ENCODE results near the gene TRIM16.
"Not testable (repeated sequence)": the region's sequence is repeated elsewhere in the genome, so short reads cannot be mapped to it uniquely, and the experiment has no call there.

Gene TRIM16

DNA sequence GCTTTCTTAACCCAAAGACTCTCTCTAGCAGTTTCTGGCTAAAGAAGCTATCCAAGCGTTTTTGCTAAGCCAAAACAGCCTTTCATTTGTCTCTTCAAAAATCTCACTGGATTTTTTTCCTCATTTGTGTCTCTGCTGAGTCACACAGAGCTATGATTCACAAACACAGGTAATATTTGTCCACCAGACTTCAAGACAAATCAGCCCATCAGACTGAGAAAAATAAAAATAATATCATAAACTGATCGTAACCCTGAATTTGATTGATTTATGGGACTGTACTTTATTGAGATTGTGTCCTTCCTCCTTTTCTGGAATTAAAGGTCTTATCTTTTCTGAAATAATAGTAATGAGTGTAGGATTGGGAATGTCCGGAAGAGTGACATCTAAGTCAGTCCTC is 25.8 kb downstream of the TRIM16 start:
- no peak for DNase-seq (ENCODE audit: low spot score)

DNA sequence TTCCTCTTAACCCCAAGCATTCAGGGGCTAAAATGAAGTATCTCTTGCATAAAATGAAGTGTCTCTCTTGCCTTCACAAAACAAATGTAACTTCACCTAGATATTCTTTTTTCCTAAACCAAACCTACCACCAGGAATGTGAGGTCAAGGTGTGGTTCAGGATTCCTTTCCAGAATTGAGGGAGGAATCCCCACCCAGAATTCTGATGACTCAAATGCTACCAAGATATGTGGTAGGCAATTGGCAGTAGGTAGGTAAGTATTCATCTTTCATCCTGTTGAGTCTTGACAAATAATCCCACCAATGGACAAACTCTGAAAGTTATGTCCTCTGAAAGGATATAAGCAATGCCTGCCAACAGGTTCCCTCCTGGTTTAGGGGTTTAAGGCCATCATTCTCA is 26.2 kb downstream of the TRIM16 start:
- DNase-seq (ENCODE audit: low spot score): no peak

GRCh38 chr17:15654886-15655561 is 29.1 kb downstream of the TRIM16 start:
- DNase-seq (ENCODE audit: low spot score): no peak

GRCh38 chr17:15654401-15654800 is 29.7 kb downstream of the TRIM16 start:
- DNase-seq (ENCODE audit: low spot score): not testable (repeated sequence)

- DNase-seq (ENCODE audit: low spot score): no peak
Measured at GRCh38 chr17:15652960-15653359, 31.2 kb downstream of the TRIM16 start.

GRCh38 chr17:15651583-15652110 is 32.5 kb downstream of the TRIM16 start:
- DNase-seq (ENCODE audit: low spot score): peak; percentile 33

- no peak for DNase-seq (ENCODE audit: low spot score)
Measured at GRCh38 chr17:15650741-15651582, 33.1 kb downstream of the TRIM16 start.

DNA sequence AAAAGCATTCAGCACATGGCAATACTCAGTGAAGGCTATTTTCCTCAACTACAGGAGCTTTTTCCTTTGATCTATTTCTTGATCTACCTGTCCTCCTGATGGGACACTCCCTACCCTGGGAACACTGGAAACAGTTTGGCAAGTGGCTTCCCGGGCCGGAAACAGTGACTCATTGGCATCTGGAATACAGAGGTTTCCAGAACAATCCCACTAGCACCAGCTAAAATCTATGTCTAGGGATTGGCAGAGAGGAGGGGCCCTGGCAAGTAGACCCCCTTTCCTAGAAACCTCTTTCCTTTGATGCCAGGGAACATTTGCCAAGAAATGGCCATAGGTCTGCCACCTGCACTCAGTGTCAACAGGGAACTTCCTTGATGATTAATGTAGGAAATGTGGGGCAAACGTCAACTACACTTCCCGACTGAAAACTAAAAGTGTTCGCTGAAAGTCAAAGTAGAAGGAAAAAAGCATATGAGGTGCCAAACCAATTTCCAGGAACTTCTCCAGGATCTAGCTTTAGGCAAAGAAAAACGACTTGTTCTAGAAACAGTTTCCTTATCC is 34.2 kb downstream of the TRIM16 start:
- DNase-seq (ENCODE audit: low spot score): no peak

GRCh38 chr17:15648386-15648785 is 35.7 kb downstream of the TRIM16 start:
- DNase-seq (ENCODE audit: low spot score): no peak

DNA sequence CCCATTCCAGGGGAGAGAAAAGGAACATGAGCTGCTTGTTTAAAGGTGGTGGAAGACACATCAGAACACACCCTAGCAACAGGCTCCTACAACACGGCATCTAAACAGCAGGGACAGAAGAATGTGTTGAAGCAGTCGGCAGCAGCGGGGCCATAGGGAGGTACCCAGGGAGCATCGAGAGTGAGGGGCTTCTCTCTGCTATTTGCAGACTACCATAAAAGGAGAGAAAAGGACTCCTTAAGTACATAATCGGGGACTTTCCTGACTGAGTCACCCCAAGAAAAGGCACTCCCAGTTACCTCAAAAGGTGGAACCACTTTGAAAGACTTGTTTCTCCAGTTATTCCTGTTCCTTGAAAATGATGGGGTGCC is 38.2 kb downstream of the TRIM16 start:
- not testable (repeated sequence) for DNase-seq (ENCODE audit: low spot score)

GRCh38 chr17:15645099-15645941 is 38.8 kb downstream of the TRIM16 start:
- not testable (repeated sequence) for DNase-seq (ENCODE audit: low spot score)

DNA sequence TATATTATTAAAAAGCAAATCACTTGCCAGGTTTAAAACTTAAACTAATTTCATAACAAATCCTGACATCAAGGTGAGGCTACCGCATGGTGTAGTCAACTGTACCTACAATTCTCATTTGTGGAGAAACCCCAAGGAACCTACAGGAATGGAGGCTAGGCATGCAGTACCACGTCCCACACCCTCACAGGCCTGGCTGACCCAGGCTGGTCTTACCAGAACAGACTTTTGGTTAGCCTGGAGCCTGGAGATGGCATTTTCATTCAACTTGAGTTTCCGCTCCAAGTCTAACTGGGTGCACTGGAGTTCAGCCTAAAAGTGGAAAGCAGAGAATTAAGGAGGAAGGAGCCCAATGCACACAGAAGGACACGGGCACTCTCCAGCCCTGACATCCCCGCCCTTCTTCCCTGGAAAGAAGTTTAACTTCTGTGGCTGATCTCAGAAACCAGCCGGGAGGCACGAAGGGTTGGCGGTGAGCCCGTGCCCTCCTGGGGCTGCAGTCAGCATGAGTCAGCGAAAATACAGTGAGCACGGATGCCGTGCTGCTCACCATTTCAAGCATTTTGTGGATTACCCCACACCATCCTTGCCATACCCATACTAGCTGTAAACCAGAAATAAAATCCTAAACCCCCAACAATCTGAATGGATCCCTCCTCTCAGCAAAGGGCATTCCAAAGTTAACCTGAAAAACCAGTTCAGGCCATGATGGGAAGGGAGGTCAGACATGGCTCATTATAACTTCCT is 41.4 kb downstream of the TRIM16 start:
- DNase-seq (ENCODE audit: low spot score): not testable (repeated sequence)

DNA sequence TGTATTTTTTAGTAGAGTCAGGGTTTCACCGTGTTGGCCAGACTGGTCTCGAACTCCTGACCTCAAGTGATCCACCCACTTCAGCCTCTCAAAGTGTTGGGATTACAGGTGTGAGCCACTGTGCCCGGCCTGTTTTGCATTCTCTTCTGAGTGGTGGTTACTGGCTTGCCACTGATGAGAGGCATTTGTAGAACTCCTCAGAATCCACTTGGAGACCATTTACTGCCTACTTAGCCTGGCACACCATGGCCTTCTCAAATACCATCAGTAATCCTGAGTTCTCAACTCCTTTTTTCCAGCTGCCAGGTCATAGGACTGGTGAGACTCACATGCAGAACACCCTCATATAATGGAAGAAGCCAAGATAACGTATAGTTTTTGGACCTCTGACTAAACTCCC is 42.1 kb downstream of the TRIM16 start:
- DNase-seq (ENCODE audit: low spot score): not testable (repeated sequence)

DNA sequence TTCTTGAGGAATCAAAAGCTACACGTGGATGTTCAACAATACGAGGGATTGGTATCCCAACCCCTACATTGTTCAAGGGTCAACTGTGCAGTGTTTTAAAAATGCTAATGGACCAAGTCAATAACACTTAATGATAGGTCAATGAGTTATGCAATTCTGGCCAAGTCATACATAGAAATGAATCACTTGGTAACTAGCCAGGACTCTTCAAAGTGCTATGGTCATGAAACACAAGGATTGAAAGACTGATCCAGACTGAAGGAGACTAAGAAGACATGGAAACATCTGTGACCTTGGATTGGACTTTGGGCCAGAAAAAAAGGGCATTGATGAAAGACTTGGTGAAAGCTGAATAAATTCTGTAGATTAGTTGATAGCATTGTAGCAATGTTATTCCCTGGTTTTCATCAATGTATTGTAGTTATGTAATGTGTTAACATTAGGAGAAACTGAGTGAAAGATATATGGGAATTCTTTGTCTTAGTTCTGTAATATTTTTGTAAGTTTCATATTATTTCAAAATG is 53.1 kb downstream of the TRIM16 start:
- DNase-seq (ENCODE audit: low spot score): not testable (repeated sequence)

DNA sequence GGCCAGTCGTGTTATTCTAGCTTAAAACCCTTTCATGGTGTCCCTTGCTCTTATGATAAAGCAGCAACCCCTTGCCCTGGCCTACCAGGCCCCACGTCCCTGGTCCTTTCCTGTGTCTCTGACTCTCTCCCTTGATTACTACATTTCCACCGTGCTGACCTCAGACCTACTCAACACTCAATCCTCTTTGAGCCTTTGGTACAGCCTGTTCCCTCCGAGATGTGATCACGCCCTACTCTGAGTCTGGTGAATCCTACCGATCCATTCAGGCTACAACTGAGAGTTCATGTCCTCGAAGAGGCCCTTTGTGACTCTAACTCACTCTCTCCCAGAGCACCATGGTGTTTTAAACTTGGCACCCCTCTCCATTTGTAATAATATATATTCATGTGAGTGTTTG is 54.1 kb downstream of the TRIM16 start:
- not testable (repeated sequence) for DNase-seq (ENCODE audit: low spot score)

DNA sequence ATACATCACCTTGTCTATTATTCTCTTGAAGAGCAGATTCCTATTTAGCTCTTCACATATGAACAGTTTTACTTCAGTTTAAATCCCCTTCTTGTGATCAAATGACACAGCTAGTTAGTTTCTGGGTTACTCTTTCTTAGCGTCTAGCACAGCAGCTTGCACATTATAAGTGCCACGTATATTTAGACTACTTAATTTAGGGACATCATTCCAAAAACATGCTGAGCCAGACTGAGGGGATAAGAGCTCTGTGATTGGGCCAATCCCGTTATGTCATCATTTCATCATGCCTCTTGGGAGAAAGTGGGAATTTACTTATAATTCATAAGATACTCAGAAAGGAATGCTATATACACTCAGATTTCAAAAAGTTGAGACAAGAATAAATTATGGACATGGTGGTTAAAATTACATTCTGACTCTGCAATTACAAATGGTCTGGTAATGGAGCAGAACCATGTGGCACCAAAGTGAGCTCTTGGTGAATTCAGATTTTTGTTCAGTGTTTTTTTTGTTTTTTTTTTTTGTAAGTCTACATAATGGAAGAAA is 60.4 kb downstream of the TRIM16 start:
- not testable (repeated sequence) for DNase-seq (ENCODE audit: low spot score)

GRCh38 chr17:15623255-15623654 is 60.9 kb downstream of the TRIM16 start:
- DNase-seq (ENCODE audit: low spot score): not testable (repeated sequence)

DNA sequence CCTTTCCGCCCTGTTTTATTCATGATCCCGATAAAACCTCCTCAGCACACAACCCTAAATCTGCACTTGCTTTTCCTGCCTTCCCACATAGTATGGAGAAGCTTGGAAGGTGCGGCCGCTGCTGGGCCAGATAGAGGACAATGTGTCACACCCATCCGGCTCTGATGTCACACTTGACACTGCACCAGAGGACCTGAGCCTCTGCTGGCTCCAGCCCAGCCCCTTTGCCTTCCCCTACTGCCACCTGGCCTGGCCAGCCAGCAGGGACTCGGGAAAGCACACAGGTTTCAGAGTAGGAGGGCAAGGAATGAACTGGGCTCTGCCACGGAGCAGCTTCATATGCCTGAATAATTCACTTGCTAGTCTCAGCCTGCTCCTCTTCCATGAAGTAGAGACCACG is 62.0 kb downstream of the TRIM16 start:
- not testable (repeated sequence) for DNase-seq (ENCODE audit: low spot score)

- DNase-seq (ENCODE audit: low spot score): not testable (repeated sequence)
Measured at GRCh38 chr17:15619331-15620058, 64.6 kb downstream of the TRIM16 start, which contains the start of gene FBXW10B. TSS of gene FBXW10B (minus strand) at chr17:15619704. CDS start at chr17:15619512, 192 bp downstream.

- DNase-seq (ENCODE audit: low spot score): not testable (repeated sequence)
Measured at GRCh38 chr17:15616828-15617227, 67.3 kb downstream of the TRIM16 start.

Data from CD4-positive, alpha-beta T cell treated with Interleukin-6 at 100 ng/mL for 8 hours (primary cell).